ENCODE measurements around the gene BCAS3.

DNA sequence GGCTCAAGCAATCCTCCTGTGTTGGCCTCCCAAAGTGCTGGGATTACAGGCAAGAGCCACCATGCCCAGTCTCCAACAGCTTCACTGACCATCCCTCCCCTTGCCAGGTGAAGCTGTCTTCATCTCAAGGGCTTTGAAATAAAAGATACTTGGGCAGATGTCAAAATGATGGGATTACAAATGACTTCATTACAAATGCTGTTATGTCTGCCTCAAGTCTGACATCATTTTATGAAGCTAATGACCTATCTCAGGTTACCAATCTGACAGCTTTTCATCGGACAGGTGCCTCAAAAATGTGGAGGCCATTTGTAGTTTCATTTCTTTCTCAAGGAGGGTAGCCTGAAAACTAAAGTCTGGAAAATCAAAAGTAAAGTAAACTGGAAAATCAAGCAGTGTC lies 398.3 kb downstream of the BCAS3 start:
- TF ChIP-seq, protein P1, sequence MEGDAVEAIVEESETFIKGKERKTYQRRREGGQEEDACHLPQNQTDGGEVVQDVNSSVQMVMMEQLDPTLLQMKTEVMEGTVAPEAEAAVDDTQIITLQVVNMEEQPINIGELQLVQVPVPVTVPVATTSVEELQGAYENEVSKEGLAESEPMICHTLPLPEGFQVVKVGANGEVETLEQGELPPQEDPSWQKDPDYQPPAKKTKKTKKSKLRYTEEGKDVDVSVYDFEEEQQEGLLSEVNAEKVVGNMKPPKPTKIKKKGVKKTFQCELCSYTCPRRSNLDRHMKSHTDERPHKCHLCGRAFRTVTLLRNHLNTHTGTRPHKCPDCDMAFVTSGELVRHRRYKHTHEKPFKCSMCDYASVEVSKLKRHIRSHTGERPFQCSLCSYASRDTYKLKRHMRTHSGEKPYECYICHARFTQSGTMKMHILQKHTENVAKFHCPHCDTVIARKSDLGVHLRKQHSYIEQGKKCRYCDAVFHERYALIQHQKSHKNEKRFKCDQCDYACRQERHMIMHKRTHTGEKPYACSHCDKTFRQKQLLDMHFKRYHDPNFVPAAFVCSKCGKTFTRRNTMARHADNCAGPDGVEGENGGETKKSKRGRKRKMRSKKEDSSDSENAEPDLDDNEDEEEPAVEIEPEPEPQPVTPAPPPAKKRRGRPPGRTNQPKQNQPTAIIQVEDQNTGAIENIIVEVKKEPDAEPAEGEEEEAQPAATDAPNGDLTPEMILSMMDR (IDR thresholded peaks at IDR 0.05 in 8 of 11, conservative IDR thresholded peaks at IDR 0.05 in 3 of 11): no peak
- no peak for TF ChIP-seq POLR2AphosphoS5 (IDR thresholded peaks at IDR 0.05)

Measured in spleen (tissue), 7 donors.